A673 (cell line): ENCODE data around the gene TMOD1. TPM values are rescaled to one million over a fixed set of nuclear protein-coding genes. Genes with fewer than 3 reads are reported as not detected.

ENCODE experiments used
- BruUV-seq: library from RNA; stranded (reverse); fragments of 400-500 nt; replicated peaks from 2 replicates; lab custom pipeline; 2021; lab: Mats Ljungman, UMichigan
- CTCF ChIA-PET: fragments of 300-600 bp; sonication (Branson Sonifier 250); formaldehyde crosslinking; loops from one replicate; lab custom pipeline; 2022; ENCODE audit warnings: antibody characterized with exemption; lab: Charles Lee
- POLR2A ChIA-PET: fragments of 300-600 bp; sonication (Branson Sonifier 250); formaldehyde crosslinking; loops from one replicate; lab custom pipeline; 2022; ENCODE audit warnings: antibody characterized with exemption; ENCODE audit not compliant: low non-redundant PET; lab: Charles Lee
- DNase-seq: peaks from one replicate; pipeline ENCODE4 v3.0.0-alpha.2; 2015; ENCODE audit warnings: low spot score
- H3K27ac ChIP-seq: fragments of 200-600 bp; sonication (generic); 2 replicates; pipeline ENCODE4 v1.5.1; 2016; ENCODE audit warnings: mixed run types, low read depth, mild to moderate bottlenecking, mixed read lengths, antibody characterized with exemption, low read length; ENCODE audit not compliant: poor library complexity, severe bottlenecking
- H3K27me3 ChIP-seq: fragments of 200-600 bp; sonication (generic); replicated peaks from 2 replicates; pipeline ENCODE4 v1.6.1; 2017; ENCODE audit warnings: mixed run types, low read depth, mild to moderate bottlenecking, mixed read lengths, antibody characterized with exemption, low read length; ENCODE audit not compliant: insufficient read depth, poor library complexity
- H3K36me3 ChIP-seq: fragments of 200-600 bp; sonication (generic); 2 replicates; pipeline ENCODE4 v1.6.1; 2016; ENCODE audit warnings: mixed run types, mild to moderate bottlenecking, mixed read lengths, antibody characterized with exemption, low read length; ENCODE audit not compliant: insufficient read depth, poor library complexity, severe bottlenecking
- H3K4me1 ChIP-seq: fragments of 200-600 bp; sonication (generic); 2 replicates; pipeline ENCODE4 v1.6.1; 2017; ENCODE audit warnings: mixed run types, mild to moderate bottlenecking, mixed read lengths, antibody characterized with exemption, low read length; ENCODE audit not compliant: insufficient read depth, poor library complexity, severe bottlenecking
- H3K4me3 ChIP-seq: fragments of 200-600 bp; sonication (generic); 2 replicates; pipeline ENCODE4 v1.5.1; 2016; ENCODE audit warnings: low read depth, mixed run types, mild to moderate bottlenecking, mixed read lengths, low read length; ENCODE audit not compliant: poor library complexity, severe bottlenecking
- H3K9me3 ChIP-seq: fragments of 200-600 bp; sonication (generic); 2 replicates; pipeline ENCODE4 v1.6.1; 2016; ENCODE audit warnings: mixed run types, low read depth, mild to moderate bottlenecking, mixed read lengths, antibody characterized with exemption, low read length; ENCODE audit not compliant: poor library complexity, severe bottlenecking
- CTCF ChIP-seq: fragments of 300-800, 200-600 bp; sonication (generic); conservative IDR thresholded peaks from 2 replicates; pipeline ENCODE4 v1.5.1; 2017; ENCODE audit warnings: low read depth, mild to moderate bottlenecking, antibody characterized with exemption, low read length, moderate library complexity, mixed read lengths
- EZH2 ChIP-seq: fragments of 200-600 bp; sonication (generic); IDR thresholded peaks from 2 replicates; pipeline ENCODE4 v1.6.1; 2017; ENCODE audit warnings: borderline replicate concordance, low read depth, mild to moderate bottlenecking, mixed read lengths, antibody characterized with exemption, low read length; ENCODE audit not compliant: poor library complexity, severe bottlenecking
- intact Hi-C: fragments of 100-400 bp; cut with micrococcal nuclease; formaldehyde crosslinking; loops from one replicate; pipeline ENCODE4 v1.10.0; 2022; ENCODE audit not compliant: unreplicated experiment
- total RNA-seq: library from RNA; stranded (reverse); gene quantifications from 2 replicates; pipeline ENCODE4 v1.2.3, GENCODE V29; 2021

Gene TMOD1
- total RNA-seq, 1 experiment from 2014 or later: 0.09 TPM

GRCh38 chr9:97525451-97525850, 24.0 kb downstream of the TMOD1 start:
- Histone ChIP-seq H3K4me3 (no peak overlapping the region), H3K4me1 (no peaks in the 10 kb centered on the region), H3K9me3 (no peaks in the 10 kb centered on the region), H3K27ac (no peak overlapping the region), H3K27me3 (no peaks in the 10 kb centered on the region), H3K36me3 (no peaks in the 10 kb centered on the region)
- POLR2A ChIA-PET: no interaction called here
- BruUV-seq: no TSS peak
- no peak for DNase-seq
- TF ChIP-seq CTCF (no peak), EZH2 (no peak)
- intact Hi-C loops: no loop called here
- CTCF ChIA-PET: no interaction called here

- ChIA-PET CTCF (no interaction called here), POLR2A (no interaction called here)
- Histone ChIP-seq H3K27me3 (no peaks in the 10 kb centered on the region), H3K4me3 (no peak overlapping the region), H3K4me1 (no peaks in the 10 kb centered on the region), H3K9me3 (no peaks in the 10 kb centered on the region), H3K36me3 (no peaks in the 10 kb centered on the region), H3K27ac (no peak overlapping the region)
- intact Hi-C loops: no loop called here
- TF ChIP-seq EZH2 (no peak), CTCF (no peak)
- no TSS peak for BruUV-seq
- DNase-seq: no peak
Observed at GRCh38 chr9:97526895-97527575, 25.6 kb downstream of the TMOD1 start.

- no peak overlapping the region for H3K4me3 ChIP-seq
Observed at GRCh38 chr9:97527626-97528528, 26.4 kb downstream of the TMOD1 start.

More at GRCh38 chr9:97527626-97528528, 26.4 kb downstream of the TMOD1 start:
- CTCF ChIA-PET: no interaction called here
- intact Hi-C loops: no loop called here
- no peak for DNase-seq
- no TSS peak for BruUV-seq
- Histone ChIP-seq H3K9me3 (no peaks in the 10 kb centered on the region), H3K27me3 (no peaks in the 10 kb centered on the region), H3K4me1 (no peaks in the 10 kb centered on the region), H3K36me3 (no peaks in the 10 kb centered on the region), H3K27ac (no peak overlapping the region)
- POLR2A ChIA-PET: no interaction called here
- TF ChIP-seq CTCF (no peak), EZH2 (no peak)
